ENCODE results near the gene AACS.
"Not testable (repeated sequence)": the region's sequence is repeated elsewhere in the genome, so short reads cannot be mapped to it uniquely, and the experiment has no call there.

AACS gene

GRCh38 chr12:125057708-125058107, 7.5 kb upstream of the AACS start:
- no peak for DNase-seq (ENCODE audit: low read depth)

GRCh38 chr12:125061229-125061628, 4.0 kb upstream of the AACS start:
- no peak for DNase-seq (ENCODE audit: low read depth)

- not testable (repeated sequence) for DNase-seq (ENCODE audit: low read depth)
Observed at GRCh38 chr12:125063522-125063921, 1.7 kb upstream of the AACS start.

GRCh38 chr12:125064492-125064891, 743 bp upstream of the AACS start:
- DNase-seq (ENCODE audit: low read depth), result no peak

GRCh38 chr12:125065919-125066570, 810 bp downstream of the AACS start:
- DNase-seq (ENCODE audit: low read depth), result no peak

GRCh38 chr12:125068391-125068790, 3.2 kb downstream of the AACS start:
- DNase-seq (ENCODE audit: low read depth), result no peak

- DNase-seq (ENCODE audit: low read depth), result no peak
Observed at GRCh38 chr12:125069616-125070015, 4.4 kb downstream of the AACS start.

- DNase-seq (ENCODE audit: low read depth), result no peak
Observed at GRCh38 chr12:125070112-125070511, 4.9 kb downstream of the AACS start.

- DNase-seq (ENCODE audit: low read depth), result no peak
Observed at GRCh38 chr12:125070661-125071390, 5.6 kb downstream of the AACS start.

- no peak for DNase-seq (ENCODE audit: low read depth)
Observed at GRCh38 chr12:125071456-125071855, 6.2 kb downstream of the AACS start.

- DNase-seq (ENCODE audit: low read depth), result no peak
Observed at GRCh38 chr12:125072496-125072895, 7.3 kb downstream of the AACS start.

- DNase-seq (ENCODE audit: low read depth), result not testable (repeated sequence)
Observed at GRCh38 chr12:125074294-125074693, 9.1 kb downstream of the AACS start.

GRCh38 chr12:125076103-125076502, 10.9 kb downstream of the AACS start:
- no peak for DNase-seq (ENCODE audit: low read depth)

GRCh38 chr12:125079084-125079483, 13.8 kb downstream of the AACS start:
- no peak for DNase-seq (ENCODE audit: low read depth)

GRCh38 chr12:125079648-125080645, 14.7 kb downstream of the AACS start:
- peak; percentile 32 for DNase-seq (ENCODE audit: low read depth)

- DNase-seq (ENCODE audit: low read depth), result no peak
Observed at GRCh38 chr12:125081427-125081826, 16.2 kb downstream of the AACS start.

GRCh38 chr12:125083072-125083471, 17.8 kb downstream of the AACS start:
- no peak for DNase-seq (ENCODE audit: low read depth)

- not testable (repeated sequence) for DNase-seq (ENCODE audit: low read depth)
Observed at GRCh38 chr12:125088199-125088598, 23.0 kb downstream of the AACS start.

- no peak for DNase-seq (ENCODE audit: low read depth)
Observed at GRCh38 chr12:125089083-125089482, 23.8 kb downstream of the AACS start.

GRCh38 chr12:125089626-125090025, 24.4 kb downstream of the AACS start:
- no peak for DNase-seq (ENCODE audit: low read depth)

GRCh38 chr12:125090437-125090836, 25.2 kb downstream of the AACS start:
- DNase-seq (ENCODE audit: low read depth), result no peak

GRCh38 chr12:125091401-125091800, 26.2 kb downstream of the AACS start:
- DNase-seq (ENCODE audit: low read depth), result no peak
